Activated T-helper 1 cell treated with anti-CD3 and anti-CD28 coated beads, Interleukin-12 subunit alpha, Interleukin-12 subunit beta, Interleukin-2, Interleukin-4 antibody, amounts not matched to agents 30 ng/mL and 10 ng/mL and 1 ng/mL, durations not matched to agents 14 hours and 24 hours and 36 hours (primary cell): ENCODE results near the gene CGAS. TPM values are rescaled to one million over a fixed set of nuclear protein-coding genes. Genes with fewer than 3 reads are reported as not detected.
"Not testable (repeated sequence)": the region's sequence is repeated elsewhere in the genome, so short reads cannot be mapped to it uniquely, and the experiment has no call there.

ENCODE experiments used
- DNase-seq: peaks from one replicate; pipeline ENCODE4 v3.0.0; 2021; ENCODE audit warnings: low spot score
- H3K27ac Mint-ChIP-seq: one replicate; pipeline ENCODE4 v1.8.0; 2021; ENCODE audit warnings: mild to moderate bottlenecking, mixed read lengths
- H3K27me3 Mint-ChIP-seq: one replicate; pipeline ENCODE4 v1.8.0; 2022; ENCODE audit warnings: mild to moderate bottlenecking, moderate library complexity, mixed read lengths; ENCODE audit not compliant: insufficient read depth
- H3K36me3 Mint-ChIP-seq: one replicate; pipeline ENCODE4 v1.8.0; 2021; ENCODE audit warnings: low read depth, mixed read lengths
- H3K4me1 Mint-ChIP-seq: one replicate; pipeline ENCODE4 v1.8.0; 2021; ENCODE audit warnings: low read depth, mixed read lengths
- H3K4me3 Mint-ChIP-seq: one replicate; pipeline ENCODE4 v1.8.0; 2021; ENCODE audit warnings: mild to moderate bottlenecking, moderate library complexity, mixed read lengths
- H3K9me3 Mint-ChIP-seq: one replicate; pipeline ENCODE4 v1.8.0; 2021; ENCODE audit warnings: mixed read lengths
- intact Hi-C: fragments of 100-400 bp; cut with micrococcal nuclease; formaldehyde crosslinking; loops from one replicate; pipeline ENCODE4 v1.15.1; 2024
- total RNA-seq: library from RNA; stranded (reverse); gene quantifications from 2 replicates; pipeline ENCODE4 v1.2.3, GENCODE V29; 2022

Gene CGAS
- total RNA-seq, 1 donor from 2014 or later: 47.6 TPM

- H3K36me3 Mint-ChIP-seq, intact Hi-C loops, H3K9me3 Mint-ChIP-seq, DNase-seq, H3K27me3 Mint-ChIP-seq, H3K27ac Mint-ChIP-seq: not testable (repeated sequence)
- Mint-ChIP-seq H3K4me1 (peaks cover 19% of the 10 kb centered on the region), H3K4me3 (peak overlapping the region; percentile 22)
Measured at GRCh38 chr6:73392188-73392587, 59.9 kb downstream of the CGAS start.

GRCh38 chr6:73391675-73392074 is 60.4 kb downstream of the CGAS start:
- Mint-ChIP-seq H3K27ac (peak overlapping the region; percentile 49), H3K36me3 (peaks cover 3% of the 10 kb centered on the region), H3K27me3 (no peaks in the 10 kb centered on the region), H3K9me3 (no peaks in the 10 kb centered on the region), H3K4me1 (peaks cover 19% of the 10 kb centered on the region), H3K4me3 (peak overlapping the region; percentile 22)
- no peak for DNase-seq
- intact Hi-C loops: no loop called here

- Mint-ChIP-seq H3K4me3 (no peak overlapping the region), H3K36me3 (no peaks in the 10 kb centered on the region), H3K27ac (no peak overlapping the region), H3K4me1 (peaks cover 19% of the 10 kb centered on the region), H3K9me3 (no peaks in the 10 kb centered on the region), H3K27me3 (no peaks in the 10 kb centered on the region)
- no peak for DNase-seq
- intact Hi-C loops: loop anchor here (2.0 to 5.0 kb wide), 2 partner anchors 61 to 768 kb away; partner anchors contain the start of gene KCNQ5
Measured at GRCh38 chr6:73389854-73390253, 62.2 kb downstream of the CGAS start.

GRCh38 chr6:73388800-73389512 is 63.1 kb downstream of the CGAS start:
- Mint-ChIP-seq H3K4me1 (peaks cover 19% of the 10 kb centered on the region), H3K36me3 (no peaks in the 10 kb centered on the region), H3K27me3 (peaks cover 3% of the 10 kb centered on the region), H3K9me3 (no peaks in the 10 kb centered on the region), H3K4me3 (peak overlapping the region; percentile 75), H3K27ac (peak overlapping the region; percentile 74)
- peak; percentile 51 for DNase-seq
- intact Hi-C loops: loop anchor here (1.0 to 5.0 kb wide), 4 partner anchors 62 to 977 kb away; partner anchors contain the start of gene KCNQ5

GRCh38 chr6:73388433-73388799 is 63.7 kb downstream of the CGAS start:
- Mint-ChIP-seq H3K27ac (peak overlapping the region; percentile 74), H3K9me3 (no peaks in the 10 kb centered on the region), H3K4me3 (peak overlapping the region; percentile 75), H3K27me3 (peaks cover 4% of the 10 kb centered on the region), H3K36me3 (no peaks in the 10 kb centered on the region), H3K4me1 (peaks cover 19% of the 10 kb centered on the region)
- no peak for DNase-seq
- intact Hi-C loops: loop anchor here (1.0 to 5.0 kb wide), 4 partner anchors 62 to 976 kb away; partner anchors contain the start of gene KCNQ5

- H3K4me3 Mint-ChIP-seq: no peak overlapping the region
- intact Hi-C loops: no loop called here
- H3K36me3 Mint-ChIP-seq: no peaks in the 10 kb centered on the region
- no peaks in the 10 kb centered on the region for H3K9me3 Mint-ChIP-seq
- DNase-seq: no peak
- peaks cover 5% of the 10 kb centered on the region for H3K27me3 Mint-ChIP-seq
- no peak overlapping the region for H3K27ac Mint-ChIP-seq
- H3K4me1 Mint-ChIP-seq: no peaks in the 10 kb centered on the region
Measured at GRCh38 chr6:73382462-73383113, 69.5 kb downstream of the CGAS start.

GRCh38 chr6:73381531-73381930 is 70.6 kb downstream of the CGAS start:
- H3K4me1 Mint-ChIP-seq, H3K27ac Mint-ChIP-seq, intact Hi-C loops, DNase-seq, H3K36me3 Mint-ChIP-seq, H3K27me3 Mint-ChIP-seq, H3K9me3 Mint-ChIP-seq, H3K4me3 Mint-ChIP-seq: not testable (repeated sequence)

- no peak for DNase-seq
- Mint-ChIP-seq H3K36me3 (no peaks in the 10 kb centered on the region), H3K27me3 (no peaks in the 10 kb centered on the region), H3K27ac (no peak overlapping the region), H3K9me3 (peaks cover 4% of the 10 kb centered on the region), H3K4me3 (no peak overlapping the region), H3K4me1 (no peaks in the 10 kb centered on the region)
- intact Hi-C loops: no loop called here
Measured at GRCh38 chr6:73377225-73377624, 74.9 kb downstream of the CGAS start.

GRCh38 chr6:73375216-73375615 is 76.9 kb downstream of the CGAS start:
- H3K36me3 Mint-ChIP-seq: no peaks in the 10 kb centered on the region
- peaks cover 4% of the 10 kb centered on the region for H3K9me3 Mint-ChIP-seq
- intact Hi-C loops: no loop called here
- H3K4me1 Mint-ChIP-seq: no peaks in the 10 kb centered on the region
- no peak overlapping the region for H3K4me3 Mint-ChIP-seq
- no peak for DNase-seq
- no peak overlapping the region for H3K27ac Mint-ChIP-seq
- no peaks in the 10 kb centered on the region for H3K27me3 Mint-ChIP-seq

Other genes starting within 250 kb of the CGAS start
- not detected in 2 replicates for gene KHDC1L, start 226.8 kb downstream of the CGAS start, total RNA-seq
- 4.8 and 6.4 TPM in 2 replicates for gene KHDC1, start 189.1 kb downstream of the CGAS start, total RNA-seq
- gene DPPA5, start 98.0 kb downstream of the CGAS start, total RNA-seq: not detected in 2 replicates
- gene KHDC3L, start 89.6 kb downstream of the CGAS start, total RNA-seq: not detected in 2 replicates
- gene OOEP, start 82.4 kb downstream of the CGAS start, total RNA-seq: 1.2 TPM in 1 of 2 replicates, not detected in the other
- 0.44 and 0.66 TPM in 2 replicates for gene DDX43, start 57.5 kb downstream of the CGAS start, total RNA-seq
- 33.3 and 45.8 TPM in 2 replicates for gene MTO1, start 9.4 kb upstream of the CGAS start, total RNA-seq
- 8,439 and 8,694 TPM in 2 replicates for gene EEF1A1, start 68.7 kb upstream of the CGAS start, total RNA-seq
- gene SLC17A5, start 201.7 kb upstream of the CGAS start, total RNA-seq: 4.5 and 5.1 TPM in 2 replicates
- gene CD109, start 243.9 kb upstream of the CGAS start, total RNA-seq: 27.1 and 29.3 TPM in 2 replicates